NB4 (cell line): ENCODE measurements around the gene DCAF6.

ENCODE experiments used
- DNase-seq: peaks from one replicate; pipeline ENCODE4 v3.0.0; 2010; ENCODE audit warnings: low read depth
- H3K4me3 ChIP-seq: one replicate; pipeline ENCODE4 v1.5.1; 2011; ENCODE audit warnings: mild to moderate bottlenecking, low read depth, low read length, moderate library complexity
- POLR2A ChIP-seq: IDR thresholded peaks from 2 replicates; pipeline ENCODE4 v1.6.1; 2011; ENCODE audit warnings: mild to moderate bottlenecking; ENCODE audit not compliant: insufficient read length; ENCODE audit errors: extremely low read depth

DCAF6 gene

DNA sequence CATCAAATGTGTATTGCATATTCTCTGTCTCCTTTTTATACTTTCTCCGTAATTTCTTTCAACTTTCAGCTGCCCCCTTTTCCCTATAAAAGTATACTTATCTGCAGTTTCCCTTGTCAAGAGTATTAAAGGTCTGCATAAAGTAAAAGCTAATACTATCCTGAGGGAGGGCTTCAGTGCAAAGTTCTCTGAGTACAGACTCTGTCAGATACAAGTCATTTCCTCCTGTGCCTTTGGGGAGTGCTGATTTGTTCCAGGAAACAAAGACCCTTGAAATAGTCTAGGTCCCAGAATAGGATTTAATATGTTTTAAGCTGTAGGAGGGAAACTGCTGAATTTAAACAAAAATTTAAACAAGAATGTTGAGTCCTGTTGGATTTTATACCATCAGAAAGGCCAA lies 188.6 kb downstream of the DCAF6 start:
- no peak overlapping the region for H3K4me3 ChIP-seq
- TF ChIP-seq POLR2A = no peak
- no peak for DNase-seq
